A549 (cell line): ENCODE results near the gene AGFG1. TPM values are rescaled to one million over a fixed set of nuclear protein-coding genes. Genes with fewer than 3 reads are reported as not detected.
A peak's percentile ranks its signal among the peaks of the same experiment; 100 is the strongest.

ENCODE experiments used
- ATAC-seq, 2 experiments: fragments of 200-7000 bp in 1 of 2; fragments of >200 bp in 1 of 2; cut with Nextera tagmentation in 1 of 2; cut with Tn5 transposase in 1 of 2; 3 replicates each; pipeline versions ENCODE4 v1.8.0 to v1.9.1; 2018 to 2020; ENCODE audit warnings: mild to moderate bottlenecking in 1 of 2, moderate library complexity in 1 of 2
- CTCF ChIA-PET: fragments of 300-600 bp; sonication (Branson Sonifier 250); formaldehyde crosslinking; extraction: SDS; loops from one replicate; lab custom pipeline; 2021; ENCODE audit warnings: antibody characterized with exemption, inconsistent platforms; lab: Yijun Ruan, JAX
- POLR2A ChIA-PET: fragments of 350-600 bp; formaldehyde crosslinking; extraction: SDS; loops from one replicate; lab custom pipeline; 2021; ENCODE audit warnings: antibody characterized with exemption, inconsistent platforms; lab: Yijun Ruan, JAX
- DNase-seq, 2 experiments: peaks; one replicate each; pipeline versions ENCODE4 v3.0.0 to v3.0.0-alpha.2; 2011 to 2016; ENCODE audit warnings: low read depth in 1 of 2, low spot score in 1 of 2
- FAIRE-seq: peaks from 2 replicates; lab custom pipeline; 2011; peaks lifted over from hg19 to GRCh38; lab: Jason Lieb, UNC
- H3K27ac ChIP-seq, 2 experiments: fragments of >200 bp; sonication (Bioruptor Twin); formaldehyde crosslinking; 3 replicates each; pipeline ENCODE4 v1.5.1; 2016 to 2017
- H3K4me1 ChIP-seq: fragments of >200 bp; sonication (Bioruptor Twin); formaldehyde crosslinking; 3 replicates; pipeline ENCODE4 v1.6.1; 2016
- H3K4me2 ChIP-seq: fragments of >200 bp; sonication (Bioruptor Twin); formaldehyde crosslinking; 3 replicates; pipeline ENCODE4 v1.6.1; 2016
- H3K4me3 ChIP-seq: fragments of >200 bp; sonication (Bioruptor Twin); formaldehyde crosslinking; 3 replicates; pipeline ENCODE4 v1.5.1; 2016
- H3K9me3 ChIP-seq: fragments of >200 bp; sonication (Bioruptor Twin); formaldehyde crosslinking; 3 replicates; pipeline ENCODE4 v1.6.1; 2016
- CBX2 ChIP-seq: fragments of 200-600 bp; sonication (generic); IDR thresholded peaks from 2 replicates; pipeline ENCODE4 v1.6.1; 2016; ENCODE audit warnings: low read depth, mild to moderate bottlenecking, borderline replicate concordance
- CEBPB ChIP-seq, 2 experiments: fragments of >200 bp in 1 of 2; sonication (Bioruptor Twin) in 1 of 2; formaldehyde crosslinking in 1 of 2; IDR thresholded peaks; 2 replicates each; pipeline ENCODE4 v1.6.1; 2012 to 2016
- CHD2 ChIP-seq: fragments of 150-350 bp; IDR thresholded peaks from 2 replicates; pipeline ENCODE4 v1.6.1; 2014; ENCODE audit warnings: low read length; ENCODE audit not compliant: partially characterized antibody
- EP300 ChIP-seq, 2 experiments: fragments of >200 bp; sonication (Bioruptor Twin); formaldehyde crosslinking; IDR thresholded peaks; 2 replicates in 1 of 2; 3 replicates in 1 of 2; pipeline ENCODE4 v1.6.1; 2016 to 2017
- FOSL2 ChIP-seq, 2 experiments: fragments of 450-650 bp in 1 of 2; fragments of >200 bp in 1 of 2; sonication (Bioruptor Twin) in 1 of 2; formaldehyde crosslinking; IDR thresholded peaks; 2 replicates each; pipeline versions ENCODE4 v1.5.0 to v1.6.1; 2016 to 2020; ENCODE audit warnings: mild to moderate bottlenecking in 1 of 2, moderate library complexity in 1 of 2
- HEYL ChIP-seq: fragments of 250-450 bp; sonication (Bioruptor Pico); IDR thresholded peaks from 2 replicates; pipeline ENCODE4 v1.8.0; 2021; ENCODE audit warnings: mild to moderate bottlenecking, moderate library complexity
- MYC ChIP-seq: IDR thresholded peaks from 2 replicates; pipeline ENCODE4 v1.6.1; 2012; ENCODE audit warnings: mild to moderate bottlenecking, inconsistent platforms, low read length, improper control_type of control experiment, borderline replicate concordance
- POLR2A ChIP-seq: IDR thresholded peaks from 2 replicates; pipeline ENCODE4 v1.6.1; 2012; ENCODE audit warnings: mild to moderate bottlenecking, low read length
- RAD21 ChIP-seq, 2 experiments: fragments of >200 bp in 1 of 2; sonication (Bioruptor Twin) in 1 of 2; formaldehyde crosslinking in 1 of 2; IDR thresholded peaks in 1 of 2; conservative IDR thresholded peaks in 1 of 2; 2 replicates in 1 of 2; 3 replicates in 1 of 2; pipeline ENCODE4 v1.6.1; 2012 to 2018; ENCODE audit warnings: inconsistent platforms in 1 of 2
- RNF2 ChIP-seq: fragments of 200-600 bp; sonication (generic); IDR thresholded peaks from 2 replicates; pipeline ENCODE4 v1.6.1; 2016; ENCODE audit warnings: low read depth, mild to moderate bottlenecking, antibody characterized with exemption, moderate library complexity, borderline replicate concordance
- SMC3 ChIP-seq: fragments of >200 bp; sonication (Bioruptor Twin); formaldehyde crosslinking; IDR thresholded peaks from 3 replicates; pipeline ENCODE4 v1.6.1; 2018; ENCODE audit warnings: inconsistent platforms
- TP53 ChIP-seq: fragments of 250-450 bp; sonication (Bioruptor Pico); IDR thresholded peaks from 2 replicates; pipeline ENCODE4 v1.5.0; 2021; ENCODE audit warnings: mild to moderate bottlenecking, moderate library complexity
- ZFP36 ChIP-seq: fragments of 450-650 bp; IDR thresholded peaks from 2 replicates; pipeline ENCODE4 v1.6.1; 2014; ENCODE audit warnings: borderline replicate concordance; ENCODE audit not compliant: partially characterized antibody
- WGBS: methylation state at CpG from one replicate; pipeline ENCODE4 v1.1.6; 2017; ENCODE audit errors: missing lambda C conversion rate; 5-methylcytosine and 5-hydroxymethylcytosine counted together
- polyA plus RNA-seq, 4 experiments: library from polyadenylated mRNA; depleted of rRNA in 3 of 4; stranded (reverse); fragments of >200 nt; fragmentation: RNase III in 1 of 4; extraction: RNeasy Plus Mini Kit Qiagen cat#74134 plus additional on column Dnase treatment in 1 of 4; gene quantifications; 2 replicates in 3 of 4; 3 replicates in 1 of 4; pipeline ENCODE4 v1.2.3, GENCODE V29; 2011 to 2017
- TF ChIP-seq, protein P1 (sequence below): fragments of 200-600 bp; sonication (generic); IDR thresholded peaks from 2 replicates; pipeline ENCODE4 v1.6.1; 2016; ENCODE audit warnings: antibody characterized with exemption, mild to moderate bottlenecking, moderate library complexity
- TF ChIP-seq, protein P2 (sequence below): fragments of >200 bp; sonication (Bioruptor Twin); formaldehyde crosslinking; IDR thresholded peaks from 2 replicates; pipeline ENCODE4 v1.6.1; 2016
- TF ChIP-seq, protein P3 (sequence below): fragments of 250-450 bp; sonication (Bioruptor Pico); IDR thresholded peaks from 2 replicates; pipeline ENCODE4 v1.5.0; 2021; ENCODE audit warnings: mild to moderate bottlenecking, moderate library complexity, borderline replicate concordance
- TF ChIP-seq, protein P4 (sequence below): fragments of 450-650 bp; IDR thresholded peaks from 2 replicates; pipeline ENCODE4 v1.6.1; 2014; ENCODE audit warnings: antibody characterized with exemption
- TF ChIP-seq, protein P5 (sequence below): fragments of >200 bp; sonication (Bioruptor Twin); formaldehyde crosslinking; IDR thresholded peaks from 3 replicates; pipeline ENCODE4 v1.5.1; 2016

Gene AGFG1
- polyA plus RNA-seq, 2 of the 4 experiments (the other 2 are of a cell fraction) = 96.9 to 384 TPM

DNA sequence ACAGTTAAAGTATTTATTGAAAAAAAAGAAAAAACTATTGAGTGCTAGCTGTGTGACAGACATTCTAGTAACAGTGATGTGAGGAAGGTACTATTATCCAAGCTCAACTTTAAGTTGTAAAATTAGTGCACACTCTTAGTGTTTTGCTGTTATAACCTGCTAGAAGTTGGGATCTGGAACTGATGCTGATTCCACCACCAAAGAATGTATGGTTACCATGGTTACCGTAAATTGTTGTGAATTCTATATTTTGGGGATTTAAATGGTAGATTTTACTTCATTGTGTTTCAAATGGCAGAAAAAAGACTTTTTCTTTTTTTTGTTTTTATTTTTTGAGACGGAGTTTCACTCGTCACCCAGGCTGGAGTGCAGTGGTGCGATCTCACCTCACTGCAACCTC lies 5.3 kb downstream of the AGFG1 start (continued):
- TF ChIP-seq, protein P1, sequence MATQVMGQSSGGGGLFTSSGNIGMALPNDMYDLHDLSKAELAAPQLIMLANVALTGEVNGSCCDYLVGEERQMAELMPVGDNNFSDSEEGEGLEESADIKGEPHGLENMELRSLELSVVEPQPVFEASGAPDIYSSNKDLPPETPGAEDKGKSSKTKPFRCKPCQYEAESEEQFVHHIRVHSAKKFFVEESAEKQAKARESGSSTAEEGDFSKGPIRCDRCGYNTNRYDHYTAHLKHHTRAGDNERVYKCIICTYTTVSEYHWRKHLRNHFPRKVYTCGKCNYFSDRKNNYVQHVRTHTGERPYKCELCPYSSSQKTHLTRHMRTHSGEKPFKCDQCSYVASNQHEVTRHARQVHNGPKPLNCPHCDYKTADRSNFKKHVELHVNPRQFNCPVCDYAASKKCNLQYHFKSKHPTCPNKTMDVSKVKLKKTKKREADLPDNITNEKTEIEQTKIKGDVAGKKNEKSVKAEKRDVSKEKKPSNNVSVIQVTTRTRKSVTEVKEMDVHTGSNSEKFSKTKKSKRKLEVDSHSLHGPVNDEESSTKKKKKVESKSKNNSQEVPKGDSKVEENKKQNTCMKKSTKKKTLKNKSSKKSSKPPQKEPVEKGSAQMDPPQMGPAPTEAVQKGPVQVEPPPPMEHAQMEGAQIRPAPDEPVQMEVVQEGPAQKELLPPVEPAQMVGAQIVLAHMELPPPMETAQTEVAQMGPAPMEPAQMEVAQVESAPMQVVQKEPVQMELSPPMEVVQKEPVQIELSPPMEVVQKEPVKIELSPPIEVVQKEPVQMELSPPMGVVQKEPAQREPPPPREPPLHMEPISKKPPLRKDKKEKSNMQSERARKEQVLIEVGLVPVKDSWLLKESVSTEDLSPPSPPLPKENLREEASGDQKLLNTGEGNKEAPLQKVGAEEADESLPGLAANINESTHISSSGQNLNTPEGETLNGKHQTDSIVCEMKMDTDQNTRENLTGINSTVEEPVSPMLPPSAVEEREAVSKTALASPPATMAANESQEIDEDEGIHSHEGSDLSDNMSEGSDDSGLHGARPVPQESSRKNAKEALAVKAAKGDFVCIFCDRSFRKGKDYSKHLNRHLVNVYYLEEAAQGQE = no peak
- TF ChIP-seq CBX2 = no peak
- TF ChIP-seq, protein P2, sequence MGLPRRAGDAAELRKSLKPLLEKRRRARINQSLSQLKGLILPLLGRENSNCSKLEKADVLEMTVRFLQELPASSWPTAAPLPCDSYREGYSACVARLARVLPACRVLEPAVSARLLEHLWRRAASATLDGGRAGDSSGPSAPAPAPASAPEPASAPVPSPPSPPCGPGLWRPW = no peak
- TF ChIP-seq POLR2A = no peak
- no peak for TF ChIP-seq TP53 (CRISPR knock-in tag)
- no peak for TF ChIP-seq CHD2
- TF ChIP-seq, protein P3, sequence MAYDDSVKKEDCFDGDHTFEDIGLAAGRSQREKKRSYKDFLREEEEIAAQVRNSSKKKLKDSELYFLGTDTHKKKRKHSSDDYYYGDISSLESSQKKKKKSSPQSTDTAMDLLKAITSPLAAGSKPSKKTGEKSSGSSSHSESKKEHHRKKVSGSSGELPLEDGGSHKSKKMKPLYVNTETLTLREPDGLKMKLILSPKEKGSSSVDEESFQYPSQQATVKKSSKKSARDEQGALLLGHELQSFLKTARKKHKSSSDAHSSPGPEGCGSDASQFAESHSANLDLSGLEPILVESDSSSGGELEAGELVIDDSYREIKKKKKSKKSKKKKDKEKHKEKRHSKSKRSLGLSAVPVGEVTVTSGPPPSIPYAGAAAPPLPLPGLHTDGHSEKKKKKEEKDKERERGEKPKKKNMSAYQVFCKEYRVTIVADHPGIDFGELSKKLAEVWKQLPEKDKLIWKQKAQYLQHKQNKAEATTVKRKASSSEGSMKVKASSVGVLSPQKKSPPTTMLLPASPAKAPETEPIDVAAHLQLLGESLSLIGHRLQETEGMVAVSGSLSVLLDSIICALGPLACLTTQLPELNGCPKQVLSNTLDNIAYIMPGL (CRISPR knock-in tag) = no peak

DNA sequence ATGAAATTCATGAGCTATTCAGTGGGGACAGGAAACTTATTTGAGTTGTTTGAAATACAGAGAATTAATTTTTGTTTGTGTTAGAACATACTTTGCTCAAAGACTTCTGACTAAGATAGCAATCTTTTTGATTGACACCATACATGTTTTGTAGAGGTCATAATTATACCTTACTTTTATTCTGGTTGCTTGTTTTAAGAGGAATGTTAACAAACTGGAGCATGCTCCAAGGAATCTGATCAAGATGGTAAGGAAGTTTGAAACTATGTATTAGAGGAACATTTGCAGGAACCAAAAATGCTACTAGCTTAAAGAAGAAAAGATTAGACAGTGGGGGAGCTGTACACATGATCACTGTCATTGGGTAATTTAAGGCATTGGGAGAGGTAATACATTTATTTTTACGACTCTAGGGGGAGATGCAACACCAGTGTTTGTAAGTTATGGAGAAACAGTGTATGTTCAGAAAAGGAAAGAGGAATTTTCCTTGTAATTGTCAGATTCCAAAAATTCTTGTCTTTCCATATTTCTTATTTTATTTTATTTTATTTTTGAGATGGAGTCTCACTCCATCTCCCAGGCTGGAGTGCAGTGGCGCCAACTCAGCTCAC lies 8.0 kb downstream of the AGFG1 start:
- FAIRE-seq (no peak), DNase-seq (peak; percentile 41 to 65), ATAC-seq (peak; percentile 79 to 89; a peak in 5 of 6 replicates)
- H3K27ac ChIP-seq = peak overlapping the region; percentile 7 to 20; a peak in 2 of 6 replicates
- ChIA-PET POLR2A (interaction anchor here (1.0 kb wide), 1 partner anchor 64 kb away, joined by 3 read pairs; no protein-coding TSS in a partner anchor), CTCF (interaction anchor here (0.6 to 2.4 kb wide), 22 partner anchors 9 to 694 kb away, joined by 3 to 15 read pairs (median 3); partner anchors contain the start of gene TM4SF20)
- 44% methylated on average over 2 of the region's 2 CpGs for WGBS
- no peak overlapping the region for H3K4me3 ChIP-seq
- peaks cover under 1% of the 10 kb centered on the region; the same call in 2 of the 3 replicates for H3K9me3 ChIP-seq
- peaks cover 93% of the 10 kb centered on the region for H3K4me1 ChIP-seq
- H3K4me2 ChIP-seq = peak overlapping the region; percentile 94
- TF ChIP-seq CEBPB (IDR thresholded peaks at IDR 0.05) (peak; percentile 17 to 59; a peak in 1 of 4 replicates), RAD21 (conservative IDR thresholded peaks at IDR 0.05 in 1 of 2, IDR thresholded peaks at IDR 0.05 in 1 of 2) (peak; percentile 71 to 74), SMC3 (peak; percentile 49; the same call in 2 of the 3 replicates), HEYL (CRISPR knock-in tag) (no peak), MYC (no peak), ZFP36 (no peak), FOSL2 (IDR thresholded peaks at IDR 0.05) (no peak), FOSL2 (CRISPR knock-in tag; IDR thresholded peaks at IDR 0.05) (no peak), EP300 (IDR thresholded peaks at IDR 0.05) (no peak), RNF2 (no peak)
- TF ChIP-seq, protein P4, sequence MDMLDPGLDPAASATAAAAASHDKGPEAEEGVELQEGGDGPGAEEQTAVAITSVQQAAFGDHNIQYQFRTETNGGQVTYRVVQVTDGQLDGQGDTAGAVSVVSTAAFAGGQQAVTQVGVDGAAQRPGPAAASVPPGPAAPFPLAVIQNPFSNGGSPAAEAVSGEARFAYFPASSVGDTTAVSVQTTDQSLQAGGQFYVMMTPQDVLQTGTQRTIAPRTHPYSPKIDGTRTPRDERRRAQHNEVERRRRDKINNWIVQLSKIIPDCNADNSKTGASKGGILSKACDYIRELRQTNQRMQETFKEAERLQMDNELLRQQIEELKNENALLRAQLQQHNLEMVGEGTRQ = 0 out of 2 replicates have a peak, but pooled peaks have one; percentile 7
- TF ChIP-seq, protein P5, sequence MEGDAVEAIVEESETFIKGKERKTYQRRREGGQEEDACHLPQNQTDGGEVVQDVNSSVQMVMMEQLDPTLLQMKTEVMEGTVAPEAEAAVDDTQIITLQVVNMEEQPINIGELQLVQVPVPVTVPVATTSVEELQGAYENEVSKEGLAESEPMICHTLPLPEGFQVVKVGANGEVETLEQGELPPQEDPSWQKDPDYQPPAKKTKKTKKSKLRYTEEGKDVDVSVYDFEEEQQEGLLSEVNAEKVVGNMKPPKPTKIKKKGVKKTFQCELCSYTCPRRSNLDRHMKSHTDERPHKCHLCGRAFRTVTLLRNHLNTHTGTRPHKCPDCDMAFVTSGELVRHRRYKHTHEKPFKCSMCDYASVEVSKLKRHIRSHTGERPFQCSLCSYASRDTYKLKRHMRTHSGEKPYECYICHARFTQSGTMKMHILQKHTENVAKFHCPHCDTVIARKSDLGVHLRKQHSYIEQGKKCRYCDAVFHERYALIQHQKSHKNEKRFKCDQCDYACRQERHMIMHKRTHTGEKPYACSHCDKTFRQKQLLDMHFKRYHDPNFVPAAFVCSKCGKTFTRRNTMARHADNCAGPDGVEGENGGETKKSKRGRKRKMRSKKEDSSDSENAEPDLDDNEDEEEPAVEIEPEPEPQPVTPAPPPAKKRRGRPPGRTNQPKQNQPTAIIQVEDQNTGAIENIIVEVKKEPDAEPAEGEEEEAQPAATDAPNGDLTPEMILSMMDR = peak; percentile 73
- TF ChIP-seq, all 56 proteins: peak for 5
